ENCODE measurements around the gene GTF2A1. TPM values are rescaled to one million over a fixed set of nuclear protein-coding genes. Genes with fewer than 3 reads are reported as not detected.

The GTF2A1 gene
- 10 to 100 TPM; 52.3 to 58.6 TPM for total RNA-seq

DNA sequence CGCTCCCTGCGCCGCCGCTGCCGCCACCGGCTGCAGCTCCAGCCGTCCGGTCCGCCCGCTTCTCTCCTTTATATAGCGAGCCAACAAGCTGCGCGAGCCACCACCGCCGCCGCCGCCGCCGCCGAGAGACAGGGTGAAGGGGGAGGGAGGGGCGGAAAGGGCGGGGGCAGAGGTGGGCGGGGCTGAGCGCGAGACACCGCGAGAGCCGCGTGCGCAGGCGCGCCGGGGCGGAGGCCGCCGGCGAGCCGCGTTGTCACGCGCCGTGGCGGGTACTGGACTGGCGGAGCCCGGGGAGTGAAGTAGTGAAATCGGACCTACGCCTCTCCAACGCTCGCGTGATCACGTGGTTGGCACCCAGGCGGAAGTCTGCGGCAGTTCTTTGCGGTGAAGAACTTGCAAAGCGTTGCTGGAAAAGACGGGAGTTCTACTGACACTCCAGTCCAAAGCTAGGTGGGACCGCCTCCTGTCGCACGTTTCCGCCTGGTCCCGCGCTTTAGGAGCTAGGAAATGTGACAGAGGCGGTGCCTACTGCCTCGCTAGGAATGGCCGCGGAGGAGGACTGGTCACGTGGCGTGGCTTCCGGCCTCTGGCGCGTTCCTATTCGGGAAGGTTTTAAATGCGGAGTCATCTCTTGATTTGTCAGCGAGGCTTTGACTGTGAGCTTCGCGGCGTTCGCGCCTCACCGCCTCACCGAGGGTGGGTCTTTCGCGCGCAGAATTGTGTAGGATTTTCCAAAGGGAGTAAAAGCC is at the start of gene GTF2A1:
Gene GTF2A1, minus strand, starts transcription at position 130 of the 749 bp plus-strand sequence. CDS start 441 bp downstream, outside the sequence.
- peak within 1 kb of the TSS; percentile 93 to 96 for H3K4me3 Mint-ChIP-seq
- DNase-seq (peak; percentile 94 to 96), ATAC-seq (replicated peaks in 1 of 2) (peak; percentile 83 to 84)
- H3K9me3 Mint-ChIP-seq, result no peaks in the 10 kb centered on the region
- H3K4me1 Mint-ChIP-seq (ENCODE audit: low read depth), result peaks cover 45% of the 10 kb centered on the region
- no peaks in the 10 kb centered on the region for H3K27me3 Mint-ChIP-seq (ENCODE audit: low read depth)
- H3K27ac Mint-ChIP-seq, result peak within 1 kb of the TSS; percentile 98
- peaks cover 6 to 12% of the 10 kb centered on the region in 2 donors for H3K36me3 Mint-ChIP-seq (ENCODE audit: insufficient read depth in 2 of 2)

- H3K27ac Mint-ChIP-seq, result no peak overlapping the region
- ATAC-seq (replicated peaks in 1 of 2), result no peak
- no peak for DNase-seq
- H3K27me3 Mint-ChIP-seq (ENCODE audit: low read depth), result peaks cover 19% of the 10 kb centered on the region
- no peaks in the 10 kb centered on the region for H3K36me3 Mint-ChIP-seq (ENCODE audit: insufficient read depth in 2 of 2)
- H3K4me1 Mint-ChIP-seq (ENCODE audit: low read depth), result peaks cover 8% of the 10 kb centered on the region
- H3K9me3 Mint-ChIP-seq, result no peaks in the 10 kb centered on the region
- H3K4me3 Mint-ChIP-seq, result no peak overlapping the region
These were observed 49.2 kb upstream of the GTF2A1 start for GRCh38 chr14:81269979-81270375.

DNA sequence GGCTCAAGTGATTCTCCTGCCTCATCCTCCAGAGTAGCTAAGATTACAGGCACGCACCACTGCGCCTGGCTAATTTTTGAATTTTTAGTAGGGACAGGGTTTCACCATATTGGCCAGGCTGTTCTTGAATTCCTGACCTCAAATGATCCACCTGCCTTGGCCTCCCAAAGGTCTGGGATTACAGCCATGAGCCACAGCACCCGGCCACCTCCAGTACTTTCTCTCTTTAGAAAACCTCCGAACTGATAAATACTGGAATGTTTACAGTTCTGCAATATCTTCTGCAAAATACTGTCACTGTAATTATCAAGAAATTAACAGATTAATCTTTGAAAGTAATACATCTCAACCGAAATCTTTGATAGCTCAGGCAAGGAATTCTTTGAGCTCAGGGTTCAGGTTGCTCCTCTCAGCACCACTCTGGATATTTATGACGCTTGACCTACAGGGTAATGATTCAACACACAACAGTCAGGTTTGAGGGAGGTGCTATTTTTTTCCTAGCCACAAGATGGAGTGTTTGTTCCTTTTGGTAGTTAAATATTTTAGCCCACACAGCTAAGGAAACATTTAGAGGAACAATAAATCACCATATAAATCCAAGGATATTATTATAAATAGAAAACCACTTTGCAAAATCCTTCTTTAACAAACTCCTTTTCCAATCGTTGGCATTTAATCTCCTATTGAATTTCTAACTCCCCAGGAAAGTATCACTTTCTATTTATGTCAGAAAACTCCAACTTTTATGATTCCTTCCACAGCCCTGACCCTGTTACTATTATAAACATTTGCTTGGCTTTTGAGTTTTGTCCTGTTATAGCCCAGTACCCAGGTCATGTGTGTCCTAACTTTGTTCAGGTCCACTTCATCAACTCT is 48.6 kb upstream of the GTF2A1 start:
- Mint-ChIP-seq H3K9me3 (no peaks in the 10 kb centered on the region), H3K27ac (no peak overlapping the region), H3K4me1 (ENCODE audit: low read depth) (peaks cover 8% of the 10 kb centered on the region), H3K4me3 (no peak overlapping the region), H3K36me3 (ENCODE audit: insufficient read depth in 2 of 2) (no peaks in the 10 kb centered on the region), H3K27me3 (ENCODE audit: low read depth) (peaks cover 19% of the 10 kb centered on the region)
- peak in 1 of 2 donors; percentile 35 for DNase-seq
- peak; percentile 65 to 67 for ATAC-seq (replicated peaks in 1 of 2)

DNA sequence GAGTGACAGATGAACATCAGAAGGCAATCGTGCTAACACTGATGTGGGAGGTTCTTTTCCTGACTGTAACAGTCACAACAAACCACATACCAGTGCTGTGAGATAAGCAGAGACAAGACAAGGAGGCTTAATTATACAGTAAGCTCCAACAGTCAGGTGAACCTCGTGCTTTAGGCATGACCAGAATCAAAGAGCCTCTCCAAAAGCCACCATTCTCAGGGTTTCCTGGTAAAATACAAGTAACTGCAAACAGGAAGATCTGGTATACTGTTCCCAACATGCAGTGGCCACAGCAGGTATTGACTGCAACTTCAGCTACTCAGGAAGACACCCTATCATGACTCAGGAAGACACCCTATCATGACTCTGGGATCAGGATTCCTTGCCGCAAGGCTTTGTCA is 47.3 kb upstream of the GTF2A1 start:
- Mint-ChIP-seq H3K27me3 (ENCODE audit: low read depth) (peaks cover 19% of the 10 kb centered on the region), H3K4me3 (no peak overlapping the region), H3K9me3 (no peaks in the 10 kb centered on the region), H3K27ac (no peak overlapping the region), H3K4me1 (ENCODE audit: low read depth) (peaks cover 8% of the 10 kb centered on the region), H3K36me3 (ENCODE audit: insufficient read depth in 2 of 2) (no peaks in the 10 kb centered on the region)
- ATAC-seq (replicated peaks in 1 of 2) (peak; percentile 27 to 54), DNase-seq (no peak)

DNA sequence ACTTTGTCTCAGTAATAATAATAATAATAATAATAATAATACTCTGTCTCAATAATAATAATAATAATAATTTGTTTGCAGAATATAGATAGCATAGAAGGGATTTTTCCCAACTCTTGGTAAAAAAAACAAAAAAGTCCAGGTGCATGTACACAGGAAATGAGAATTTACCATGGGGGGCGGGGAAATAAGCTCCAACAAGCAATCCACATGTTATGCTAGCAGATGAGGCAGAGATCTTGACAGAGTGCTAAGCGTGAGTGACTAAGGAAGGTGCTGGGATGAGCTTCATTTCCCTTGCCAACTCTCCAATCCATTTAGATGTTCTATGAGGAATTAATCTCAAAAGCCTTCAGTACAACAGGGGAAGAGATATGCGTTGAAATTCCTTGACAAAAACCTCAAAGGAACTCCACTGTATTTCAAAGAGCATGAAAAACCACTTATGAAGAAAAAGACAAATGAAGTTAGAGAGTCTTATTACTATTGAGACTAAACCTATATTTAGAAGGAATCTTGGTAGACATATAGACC is 44.9 kb upstream of the GTF2A1 start:
- H3K36me3 Mint-ChIP-seq (ENCODE audit: insufficient read depth in 2 of 2), result no peaks in the 10 kb centered on the region
- ATAC-seq (replicated peaks in 1 of 2), result no peak
- H3K4me3 Mint-ChIP-seq, result no peak overlapping the region
- peaks cover 8% of the 10 kb centered on the region for H3K4me1 Mint-ChIP-seq (ENCODE audit: low read depth)
- H3K27me3 Mint-ChIP-seq (ENCODE audit: low read depth), result peaks cover 19% of the 10 kb centered on the region
- no peaks in the 10 kb centered on the region for H3K9me3 Mint-ChIP-seq
- H3K27ac Mint-ChIP-seq, result no peak overlapping the region
- DNase-seq, result no peak

GRCh38 chr14:81264671-81265070 is 43.9 kb upstream of the GTF2A1 start:
- H3K9me3 Mint-ChIP-seq, result no peaks in the 10 kb centered on the region
- peaks cover 19% of the 10 kb centered on the region for H3K27me3 Mint-ChIP-seq (ENCODE audit: low read depth)
- ATAC-seq (replicated peaks in 1 of 2) (no peak), DNase-seq (no peak)
- H3K4me3 Mint-ChIP-seq, result no peak overlapping the region
- H3K4me1 Mint-ChIP-seq (ENCODE audit: low read depth), result peaks cover 8% of the 10 kb centered on the region
- no peak overlapping the region for H3K27ac Mint-ChIP-seq
- H3K36me3 Mint-ChIP-seq (ENCODE audit: insufficient read depth in 2 of 2), result no peaks in the 10 kb centered on the region

DNA sequence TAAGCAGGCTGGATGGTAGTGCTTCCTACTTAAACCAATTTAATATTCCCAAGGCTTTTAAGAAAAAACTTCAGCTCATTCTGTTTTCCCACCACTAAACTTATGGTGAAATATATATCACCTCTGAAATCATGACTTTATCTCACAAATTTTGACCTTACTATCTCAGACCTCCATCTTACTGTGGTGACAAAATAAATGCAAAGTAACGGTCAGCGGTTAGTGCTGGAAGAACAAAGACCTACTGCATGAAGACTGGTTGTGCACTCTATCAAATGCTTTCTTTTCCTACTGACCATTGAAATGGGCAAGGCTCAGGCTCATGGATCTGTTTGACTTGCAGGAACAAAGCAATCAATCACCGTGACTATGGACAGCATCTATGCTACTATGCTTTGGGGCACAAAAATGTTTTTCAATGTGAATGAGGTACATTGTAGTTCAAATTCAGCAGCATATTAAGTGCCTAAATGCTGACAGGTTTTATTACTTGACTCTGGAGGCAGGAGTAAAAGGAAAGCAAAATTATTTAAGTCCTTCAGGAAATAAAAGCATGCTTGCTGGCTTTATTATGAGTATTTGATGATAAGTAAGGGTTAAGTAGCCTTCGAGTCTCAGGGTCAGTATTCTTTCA is 43.1 kb upstream of the GTF2A1 start:
- ATAC-seq (replicated peaks in 1 of 2) (no peak), DNase-seq (no peak)
- Mint-ChIP-seq H3K4me3 (no peak overlapping the region), H3K9me3 (no peaks in the 10 kb centered on the region), H3K36me3 (ENCODE audit: insufficient read depth in 2 of 2) (no peaks in the 10 kb centered on the region), H3K4me1 (ENCODE audit: low read depth) (peaks cover 8% of the 10 kb centered on the region), H3K27ac (no peak overlapping the region), H3K27me3 (ENCODE audit: low read depth) (peaks cover 19% of the 10 kb centered on the region)

DNA sequence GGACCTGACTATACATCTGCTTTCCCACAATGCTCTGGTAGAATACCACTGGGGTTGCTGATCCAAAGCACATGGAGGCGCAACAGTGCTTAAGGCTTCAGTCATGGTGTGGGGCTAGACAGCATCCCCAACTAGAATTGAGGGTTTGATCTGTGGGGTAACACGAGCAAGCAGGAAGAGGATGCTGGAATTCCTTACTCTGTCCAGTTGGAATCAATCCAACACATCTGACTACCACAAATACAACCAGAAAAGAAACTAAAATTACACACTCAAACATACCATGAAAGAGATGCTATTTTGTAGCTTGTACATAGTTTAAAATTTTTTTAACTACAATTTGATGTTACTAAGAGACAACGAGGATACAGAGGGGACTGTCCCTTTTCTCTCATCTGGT is 40.4 kb upstream of the GTF2A1 start:
- no peaks in the 10 kb centered on the region for H3K9me3 Mint-ChIP-seq

GRCh38 chr14:81260732-81261131 is 40.0 kb upstream of the GTF2A1 start:
- Mint-ChIP-seq H3K27me3 (ENCODE audit: low read depth) (no peaks in the 10 kb centered on the region), H3K36me3 (ENCODE audit: insufficient read depth in 2 of 2) (no peaks in the 10 kb centered on the region), H3K4me1 (ENCODE audit: low read depth) (peaks cover 12% of the 10 kb centered on the region), H3K9me3 (no peaks in the 10 kb centered on the region), H3K27ac (no peak overlapping the region), H3K4me3 (no peak overlapping the region)
- no peak for ATAC-seq (replicated peaks in 1 of 2)
- no peak for DNase-seq

More for the DNA sequence above, 40.4 kb upstream of the GTF2A1 start:
- H3K27ac Mint-ChIP-seq, result no peak overlapping the region
- peaks cover 7% of the 10 kb centered on the region for H3K4me1 Mint-ChIP-seq (ENCODE audit: low read depth)
- H3K4me3 Mint-ChIP-seq, result no peak overlapping the region
- H3K36me3 Mint-ChIP-seq (ENCODE audit: insufficient read depth in 2 of 2), result no peaks in the 10 kb centered on the region
- DNase-seq (no peak), ATAC-seq (replicated peaks in 1 of 2) (no peak)
- H3K27me3 Mint-ChIP-seq (ENCODE audit: low read depth), result peaks cover under 1% of the 10 kb centered on the region

GRCh38 chr14:81256289-81256960 is 35.7 kb upstream of the GTF2A1 start:
- peaks cover 14% of the 10 kb centered on the region for H3K4me1 Mint-ChIP-seq (ENCODE audit: low read depth)
- DNase-seq (no peak), ATAC-seq (replicated peaks in 1 of 2) (peak; percentile 64 to 67)
- H3K36me3 Mint-ChIP-seq (ENCODE audit: insufficient read depth in 2 of 2), result no peaks in the 10 kb centered on the region
- peak overlapping the region in 1 of 2 donors; percentile 33 for H3K4me3 Mint-ChIP-seq
- no peaks in the 10 kb centered on the region for H3K27me3 Mint-ChIP-seq (ENCODE audit: low read depth)
- H3K9me3 Mint-ChIP-seq, result no peaks in the 10 kb centered on the region
- no peak overlapping the region for H3K27ac Mint-ChIP-seq

DNA sequence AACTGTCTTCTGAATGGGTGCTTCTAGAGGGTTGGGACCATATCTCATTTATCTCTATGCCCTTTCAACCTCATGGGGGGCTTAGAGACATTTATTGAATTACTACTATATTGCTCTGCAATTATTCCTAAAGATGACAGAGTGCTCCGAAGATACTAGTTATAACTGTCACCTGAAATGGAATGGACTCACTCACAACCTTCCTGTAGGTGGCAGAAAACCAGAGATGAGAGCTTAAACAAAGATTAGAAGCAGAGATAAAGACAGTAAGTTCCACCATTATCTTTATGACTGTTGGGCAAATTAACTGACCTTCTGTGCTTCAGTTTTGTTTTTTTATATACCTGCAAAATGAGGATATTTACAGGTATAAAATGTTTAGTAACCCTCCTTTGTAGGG is 31.5 kb upstream of the GTF2A1 start:
- Mint-ChIP-seq H3K9me3 (no peaks in the 10 kb centered on the region), H3K27me3 (ENCODE audit: low read depth) (no peaks in the 10 kb centered on the region), H3K4me1 (ENCODE audit: low read depth) (peaks cover 14% of the 10 kb centered on the region), H3K36me3 (ENCODE audit: insufficient read depth in 2 of 2) (no peaks in the 10 kb centered on the region), H3K4me3 (no peak overlapping the region), H3K27ac (no peak overlapping the region)
- ATAC-seq (replicated peaks in 1 of 2), result no peak
- DNase-seq, result no peak

DNA sequence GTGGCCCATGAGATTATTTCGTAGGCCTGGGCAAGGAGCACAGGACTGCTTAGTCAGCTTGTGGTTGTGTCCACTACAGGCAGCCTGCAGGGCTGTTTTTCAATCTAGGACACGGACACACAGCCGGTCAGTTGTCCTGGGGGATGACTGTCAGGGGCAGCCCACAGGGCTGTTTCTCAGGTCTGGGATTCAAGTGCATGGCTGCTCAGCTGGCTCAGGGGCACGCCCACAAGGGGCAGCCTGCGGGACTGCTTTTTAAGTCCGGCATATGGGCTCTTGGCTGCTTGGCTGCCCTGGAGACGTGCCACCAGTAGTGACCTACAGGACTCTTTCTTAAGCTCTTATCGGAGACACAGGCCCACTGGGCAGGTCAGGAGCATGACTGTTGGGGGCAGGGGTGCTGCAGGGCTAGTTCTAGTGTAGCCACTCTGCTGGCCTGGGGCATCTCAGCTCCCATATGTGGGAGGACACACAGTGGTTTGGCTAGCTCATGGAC is 26.6 kb upstream of the GTF2A1 start:
- Mint-ChIP-seq H3K4me1 (ENCODE audit: low read depth) (no peaks in the 10 kb centered on the region), H3K27ac (no peak overlapping the region), H3K27me3 (ENCODE audit: low read depth) (no peaks in the 10 kb centered on the region), H3K9me3 (peaks cover 0 to 4% of the 10 kb centered on the region in 2 donors), H3K36me3 (ENCODE audit: insufficient read depth in 2 of 2) (peaks cover 2 to 10% of the 10 kb centered on the region in 2 donors), H3K4me3 (no peak overlapping the region)
- no peak for DNase-seq
- ATAC-seq (replicated peaks in 1 of 2), result no peak
